NCI-H2107 (cell line): ENCODE results near the gene RHOH.
"Not testable (repeated sequence)": the region's sequence is repeated elsewhere in the genome, so short reads cannot be mapped to it uniquely, and the experiment has no call there.

Experiments
- DNase-seq: peaks from one replicate; lab custom pipeline; 2025; lab: John Stamatoyannopoulos, UW

Gene RHOH

GRCh38 chr4:40262077-40262528 is 65.3 kb downstream of the RHOH start:
- no peak for DNase-seq

DNA sequence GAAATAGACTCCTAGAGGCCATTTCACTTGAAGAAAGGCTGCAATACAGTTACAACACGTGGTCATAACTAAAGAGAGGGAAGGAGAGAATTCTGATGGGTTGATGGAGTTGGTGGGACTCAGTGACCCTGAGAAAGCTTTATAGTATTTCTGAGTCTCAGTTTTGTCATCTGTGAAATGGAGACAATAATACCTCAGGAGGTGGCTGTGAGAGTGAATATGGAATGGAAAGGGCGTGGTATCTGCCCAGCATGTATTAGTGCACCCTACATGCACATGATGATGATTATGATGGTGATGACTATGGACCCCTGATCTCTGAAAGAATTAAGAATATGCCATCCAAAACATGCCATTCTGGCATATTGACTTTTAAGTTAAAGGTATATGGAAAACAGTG is 66.0 kb downstream of the RHOH start:
- no peak for DNase-seq

DNA sequence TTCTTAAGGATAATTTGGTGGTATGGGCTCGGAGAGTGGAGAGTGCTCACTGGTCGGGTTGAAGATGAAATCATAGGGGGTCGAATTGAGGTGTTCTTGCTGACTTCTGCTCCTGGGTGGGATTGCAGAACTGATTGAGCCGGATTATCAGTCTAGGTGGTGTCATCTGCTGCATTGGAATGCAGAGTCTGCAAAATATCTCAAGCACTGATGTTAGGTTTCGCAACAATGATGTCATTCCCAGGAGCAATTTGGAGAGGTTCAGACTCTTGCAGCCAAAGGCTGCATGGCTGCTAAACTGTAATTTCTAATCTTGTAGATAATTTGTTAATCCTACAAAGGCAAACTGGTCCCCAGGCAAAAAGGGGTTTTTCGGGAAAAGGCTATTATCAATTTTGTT is 67.7 kb downstream of the RHOH start:
- no peak for DNase-seq

GRCh38 chr4:40264995-40265909 is 68.4 kb downstream of the RHOH start:
- DNase-seq: no peak

DNA sequence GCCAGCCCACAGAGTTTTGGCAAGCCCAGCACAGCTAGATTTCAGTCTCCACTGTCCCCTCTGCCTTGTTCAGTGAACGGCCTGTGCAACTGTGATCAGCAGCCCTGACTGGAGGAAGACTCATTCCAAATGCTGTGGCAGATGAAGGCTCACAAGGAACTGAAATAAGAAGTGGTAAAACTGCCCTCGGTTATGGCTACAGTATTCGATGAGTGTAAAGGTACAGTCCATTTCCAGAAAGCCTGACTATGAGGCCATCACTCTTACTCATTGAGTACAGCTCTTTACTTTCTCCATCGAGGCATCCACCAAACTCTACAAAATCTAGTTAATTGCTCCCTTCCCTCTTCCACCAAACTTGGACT is 69.1 kb downstream of the RHOH start:
- DNase-seq: no peak

GRCh38 chr4:40269133-40269532 is 72.3 kb downstream of the RHOH start:
- no peak for DNase-seq

DNA sequence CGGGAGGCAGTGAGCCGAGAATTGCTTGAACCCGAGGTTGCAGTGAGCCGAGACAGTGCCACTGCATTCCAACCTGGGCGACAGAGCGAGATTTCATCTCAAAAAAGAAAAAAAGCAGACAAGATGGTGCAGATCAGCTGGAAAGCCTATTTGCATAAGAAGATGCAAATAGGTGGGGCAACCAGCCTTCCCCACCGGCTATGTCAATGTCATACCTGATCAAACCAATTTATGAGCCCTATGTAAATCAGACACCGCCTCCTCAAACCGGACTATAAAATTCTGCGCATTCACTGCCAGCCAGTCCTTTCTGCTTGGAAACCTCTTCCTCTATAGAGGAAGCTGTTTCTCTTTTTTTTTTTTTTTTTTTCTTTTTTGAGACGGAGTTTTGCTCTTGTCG is 73.8 kb downstream of the RHOH start:
- DNase-seq: no peak

DNA sequence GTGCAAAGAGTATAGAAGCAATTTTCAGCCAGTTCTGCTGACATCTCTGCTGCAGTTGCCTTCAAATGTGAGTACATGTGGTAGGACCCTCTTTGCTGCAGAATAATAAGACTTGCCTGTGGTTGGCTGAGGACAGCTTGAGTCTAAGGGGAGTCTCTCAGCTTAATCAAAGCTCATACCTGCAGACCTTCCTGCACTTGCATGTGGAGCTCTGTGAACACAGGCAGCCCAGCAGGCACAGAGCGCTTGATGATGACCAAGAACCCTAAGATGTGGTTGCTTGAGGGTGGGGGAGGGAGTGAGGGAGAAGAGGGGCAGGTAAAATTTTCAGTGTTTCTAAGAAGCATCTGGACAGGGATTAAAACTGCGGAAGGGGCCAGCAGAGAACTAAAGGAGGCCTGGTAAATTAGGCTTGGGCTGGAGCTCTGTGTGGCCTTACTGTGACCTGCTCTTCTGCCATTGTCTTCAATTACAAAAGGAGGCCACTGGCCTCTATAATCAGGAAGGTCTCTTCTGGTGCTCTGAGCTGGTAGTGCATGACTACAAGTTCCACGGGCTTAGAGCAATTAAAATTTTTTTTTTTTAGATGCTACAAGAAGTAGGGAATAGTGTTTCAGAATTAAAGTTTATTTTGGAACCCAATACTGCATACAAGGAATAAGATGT is 78.4 kb downstream of the RHOH start:
- DNase-seq: no peak

DNA sequence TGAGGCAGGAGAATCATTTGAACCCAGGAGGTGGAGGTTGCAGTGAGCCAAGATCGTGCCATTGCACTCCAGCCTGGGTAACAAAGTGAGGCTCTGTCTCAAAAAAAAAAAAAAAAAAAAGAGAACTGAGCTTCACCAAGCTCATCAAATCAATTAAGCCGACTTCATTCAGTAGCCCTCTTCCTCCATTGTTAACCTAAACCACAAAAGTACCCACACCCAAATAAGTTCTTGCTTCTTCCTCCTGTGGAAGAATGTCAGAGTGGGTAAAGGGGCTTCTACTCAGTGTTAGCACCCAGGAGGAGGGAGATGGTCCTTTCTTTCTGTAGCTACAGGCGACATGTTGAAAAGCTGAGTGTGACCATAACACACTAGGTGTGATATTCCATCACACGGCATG is 79.7 kb downstream of the RHOH start:
- DNase-seq: no peak

DNA sequence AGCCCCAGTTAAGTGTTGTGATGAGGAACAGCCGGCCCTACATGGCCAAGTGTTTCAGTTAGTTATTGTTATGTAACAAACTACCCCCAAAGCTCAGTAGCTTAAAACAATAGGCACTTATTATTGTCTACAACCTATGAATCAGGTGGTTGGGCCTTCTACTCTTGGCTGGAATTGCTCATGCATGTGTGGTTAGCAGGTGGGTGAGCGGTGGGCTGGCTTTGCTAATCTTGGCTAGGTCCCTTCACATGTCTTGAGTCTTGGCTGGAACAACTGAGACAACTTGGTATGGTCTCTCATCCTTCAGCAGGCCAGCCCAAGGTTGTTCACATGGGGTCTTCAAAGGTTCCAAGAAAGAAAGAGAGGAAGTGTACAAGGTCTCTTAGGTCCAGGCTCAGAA is 83.8 kb downstream of the RHOH start:
- no peak for DNase-seq

- DNase-seq: no peak
Measured at GRCh38 chr4:40281099-40281498, 84.3 kb downstream of the RHOH start.

DNA sequence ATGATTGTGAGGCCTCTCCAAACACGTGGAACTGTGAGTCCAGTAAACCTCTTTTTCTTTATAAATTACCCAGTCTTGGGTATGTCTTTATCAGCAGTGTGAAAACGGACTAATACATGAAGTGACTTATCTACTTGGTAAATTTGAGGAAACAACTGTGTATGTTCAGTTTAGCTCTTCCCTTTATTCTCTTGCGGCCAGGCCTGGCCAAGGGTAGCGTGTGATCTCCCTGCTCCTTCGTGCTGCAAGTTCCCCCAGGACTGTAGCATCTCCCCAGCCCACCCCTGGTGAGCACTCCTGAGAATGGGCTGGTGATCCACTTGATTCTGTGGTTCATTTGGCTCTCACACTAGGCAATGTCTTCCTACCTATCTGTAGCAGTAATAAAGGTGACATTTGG is 85.1 kb downstream of the RHOH start:
- DNase-seq: no peak

DNA sequence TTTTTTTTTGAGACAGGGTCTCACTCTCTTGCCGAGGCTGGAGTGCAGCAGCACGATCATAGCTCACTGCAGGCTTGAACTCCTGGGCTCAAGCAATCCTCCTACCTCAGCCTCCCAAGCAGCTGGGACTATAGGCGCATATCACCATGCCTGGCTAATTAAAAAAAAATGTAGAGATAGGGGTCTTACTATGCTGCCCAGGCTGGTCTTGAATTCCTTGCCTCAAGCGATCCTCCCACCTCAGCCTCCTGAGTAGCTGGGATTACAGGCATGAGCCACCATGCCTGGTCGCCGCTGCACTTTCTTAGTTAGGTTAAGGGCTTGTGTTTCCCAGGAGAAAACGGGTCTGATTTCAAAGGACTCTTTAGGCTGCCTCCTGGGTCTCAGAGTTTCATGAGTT is 86.0 kb downstream of the RHOH start:
- not testable (repeated sequence) for DNase-seq

GRCh38 chr4:40283413-40283812 is 86.6 kb downstream of the RHOH start:
- DNase-seq: no peak

DNA sequence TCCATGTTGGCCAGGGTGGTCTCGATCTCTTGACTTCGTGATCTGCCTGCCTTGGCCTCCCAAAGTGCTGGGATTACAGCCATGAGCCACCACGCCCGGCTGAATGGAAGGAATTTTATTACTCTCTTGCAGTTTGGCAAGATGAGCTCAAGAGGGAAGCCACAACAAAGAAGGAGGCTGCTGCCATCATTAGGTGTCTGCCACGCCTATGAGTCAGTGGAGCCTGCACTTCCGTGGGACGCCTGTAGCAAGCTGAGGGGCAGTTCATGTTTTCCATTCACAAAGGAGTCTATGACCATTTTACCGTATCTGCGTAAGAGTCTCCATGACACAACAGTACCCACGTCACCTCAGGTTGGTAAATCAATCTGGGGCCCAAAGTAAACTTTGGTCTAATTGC is 87.1 kb downstream of the RHOH start:
- no peak for DNase-seq

DNA sequence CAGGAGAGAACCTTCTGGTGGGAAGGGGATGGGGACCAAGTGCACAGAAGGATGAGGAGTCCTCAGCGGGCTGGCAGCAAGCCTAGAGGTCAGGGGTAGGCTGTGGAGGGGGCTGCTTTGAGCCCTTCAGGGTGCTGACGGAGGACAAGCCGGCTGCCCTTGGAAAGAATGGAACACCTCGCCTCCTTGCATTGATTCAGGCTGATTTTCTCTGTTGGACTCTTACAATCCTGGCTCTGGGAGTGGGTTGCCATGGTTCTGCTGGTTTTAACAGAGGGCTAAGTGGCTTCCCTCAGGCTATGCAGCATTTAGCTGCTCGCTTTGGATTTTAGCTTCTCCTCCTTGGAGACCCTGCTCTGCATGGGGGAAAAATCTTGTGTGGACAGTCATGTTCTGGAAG is 88.9 kb downstream of the RHOH start:
- DNase-seq: no peak

DNA sequence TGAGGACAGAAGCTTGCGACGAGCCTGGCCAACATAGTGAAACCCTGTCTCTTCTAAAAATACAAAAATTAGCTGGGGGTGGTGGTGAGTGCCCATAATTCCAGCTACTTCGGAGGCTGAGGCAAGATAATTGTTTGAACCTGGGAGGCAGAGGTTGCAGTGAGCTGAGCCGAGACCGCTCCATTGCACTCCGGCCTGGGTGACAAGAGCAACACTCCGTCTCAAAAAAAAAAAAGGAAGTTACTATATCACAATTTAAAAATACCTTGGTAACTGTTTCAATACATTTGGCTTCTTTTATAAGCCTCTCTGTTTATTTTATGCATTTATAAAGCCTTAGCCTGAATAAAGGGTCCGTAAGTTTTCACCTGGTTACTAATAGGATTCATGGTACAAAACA is 91.7 kb downstream of the RHOH start:
- DNase-seq: no peak

DNA sequence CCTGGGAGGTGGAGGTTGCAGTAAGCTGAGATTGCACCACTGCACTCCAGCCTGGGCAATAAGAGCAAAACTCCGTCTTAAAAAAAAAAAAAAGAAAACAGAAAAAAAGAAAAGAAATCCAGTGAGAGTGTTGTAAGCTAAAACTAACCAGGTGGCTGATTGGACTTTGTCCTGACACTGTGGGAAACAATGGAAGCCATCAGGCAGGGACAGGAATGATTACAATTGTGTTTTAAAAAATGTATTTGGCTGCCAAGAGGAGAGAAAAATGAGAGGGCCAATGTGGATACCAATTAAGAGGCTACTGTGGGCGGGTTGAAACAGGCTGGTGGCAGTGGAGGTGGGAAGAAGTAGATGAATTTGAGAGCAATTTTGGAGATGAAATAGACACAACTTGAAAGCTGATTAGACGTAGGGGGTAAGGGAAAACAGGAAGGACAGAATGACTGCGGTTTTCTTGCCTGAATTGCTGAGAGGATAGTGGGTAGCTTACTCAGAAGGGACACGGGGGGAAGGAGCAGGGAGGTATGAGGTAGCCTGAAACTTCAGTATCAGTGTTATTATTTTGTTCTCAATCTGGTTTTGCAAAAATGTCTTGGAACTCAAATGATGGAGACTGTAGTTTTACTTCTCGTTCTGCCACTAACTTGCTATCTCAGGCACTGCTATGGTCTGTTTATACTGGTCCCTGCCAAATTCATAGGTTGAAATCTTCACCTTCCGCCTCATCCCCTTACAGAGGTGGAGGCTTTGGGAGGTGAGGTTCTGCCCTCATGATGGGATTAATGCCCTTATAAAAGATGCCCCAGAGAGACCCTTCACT is 92.7 kb downstream of the RHOH start:
- no peak for DNase-seq

DNA sequence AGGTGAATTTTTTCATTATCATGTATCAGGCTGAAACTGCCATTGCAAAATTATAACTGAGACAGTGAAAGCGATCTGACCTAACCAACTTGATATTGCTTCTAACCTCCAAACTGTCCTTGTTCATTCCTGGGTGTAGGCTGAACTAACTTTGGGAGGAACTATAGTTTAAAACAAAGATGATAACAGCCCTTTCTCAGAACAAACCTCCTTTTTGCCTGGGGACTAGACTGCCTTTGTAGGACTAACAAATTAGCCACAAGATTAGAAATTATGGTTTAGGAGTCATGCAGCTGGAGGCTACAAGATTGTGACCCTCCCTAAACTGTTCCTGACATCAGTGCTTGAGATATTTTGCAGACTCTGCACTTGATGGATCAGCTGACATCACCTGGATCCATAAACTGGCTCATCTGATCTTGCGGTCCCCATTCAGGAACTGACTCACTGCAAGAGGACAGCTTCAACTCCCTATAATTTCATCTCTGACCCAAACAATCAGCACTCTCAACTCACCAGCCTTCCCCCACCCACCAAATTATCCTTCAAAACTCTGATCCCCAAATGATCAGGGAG is 93.9 kb downstream of the RHOH start:
- not testable (repeated sequence) for DNase-seq

- DNase-seq: no peak
Measured at GRCh38 chr4:40292313-40292759, 95.5 kb downstream of the RHOH start.

GRCh38 chr4:40294339-40294738 is 97.5 kb downstream of the RHOH start:
- DNase-seq: no peak

DNA sequence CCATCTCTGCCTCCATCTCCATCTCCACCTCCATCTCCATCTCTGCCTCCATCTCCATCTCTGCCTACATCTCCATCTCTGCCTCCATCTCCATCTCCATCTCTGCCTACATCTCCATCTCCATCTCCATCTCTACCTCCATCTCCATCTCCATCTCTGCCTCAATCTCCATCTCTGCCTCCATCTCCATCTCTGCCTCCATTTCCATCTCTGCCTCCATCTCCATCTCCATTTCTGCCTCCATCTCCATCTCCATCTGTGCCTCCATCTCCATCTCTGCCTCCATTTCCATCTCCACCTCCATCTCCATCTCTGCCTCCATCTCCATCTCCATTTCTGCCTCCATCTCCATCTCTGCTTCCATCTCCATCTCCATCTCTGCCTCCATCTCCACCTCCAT is 98.2 kb downstream of the RHOH start:
- not testable (repeated sequence) for DNase-seq
